ENCODE results near the gene NAALAD2. TPM values are rescaled to one million over a fixed set of nuclear protein-coding genes. Genes with fewer than 3 reads are reported as not detected.

The NAALAD2 gene
- total RNA-seq, 1 experiment from 2014 or later, result 2.1 TPM

DNA sequence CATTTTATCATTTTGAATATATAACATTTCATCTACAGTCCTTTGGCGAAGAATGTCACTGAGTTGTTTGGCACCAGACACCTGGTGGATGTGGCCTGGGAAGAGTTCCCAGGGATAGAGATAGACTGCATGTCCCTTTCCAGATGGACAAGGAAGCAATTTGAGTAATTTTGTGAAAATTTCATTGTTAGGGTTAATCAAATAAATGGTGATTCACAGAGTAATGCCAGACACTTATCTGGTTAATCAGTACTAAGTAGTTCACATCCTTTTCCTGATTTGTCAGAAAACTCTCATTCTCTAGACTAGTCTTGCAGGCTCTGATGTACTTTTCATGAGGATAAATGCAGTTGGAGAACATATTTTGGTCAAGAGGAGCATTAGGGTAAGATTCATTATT, 41.6 kb downstream of the NAALAD2 start:
- Histone ChIP-seq H3T11ph (ENCODE audit: low read length) (no peak overlapping the region), H3K79me2 (ENCODE audit: insufficient read depth, low read length) (no peaks in the 10 kb centered on the region), H4K20me1 (ENCODE audit: control insufficient read depth, insufficient read depth, insufficient read length) (no peaks in the 10 kb centered on the region), H2BK120ac (ENCODE audit: low read depth, low read length, poor library complexity, severe bottlenecking) (no peak overlapping the region), H2AFZ (ENCODE audit: low read length) (no peak overlapping the region), H4K5ac (ENCODE audit: insufficient read length, low read depth, low read length) (no peak overlapping the region), H3K18ac (ENCODE audit: insufficient read length, low read depth, low read length) (no peak overlapping the region), H3K9ac (ENCODE audit: extremely low read depth, insufficient read length, low read length) (no peak overlapping the region), H2BK5ac (ENCODE audit: insufficient read length, low read length) (no peak overlapping the region), H3K79me1 (ENCODE audit: insufficient read depth, low read depth, low read length, poor library complexity, severe bottlenecking) (no peaks in the 10 kb centered on the region), H2BK12ac (ENCODE audit: insufficient read length, low read depth, low read length) (no peak overlapping the region), H3K9me3 (ENCODE audit: control insufficient read depth, low read depth, low read length) (no peaks in the 10 kb centered on the region), H3K4me1 (ENCODE audit: insufficient read depth, low read length) (no peaks in the 10 kb centered on the region), H4K91ac (ENCODE audit: insufficient read length, low read depth, low read length) (no peak overlapping the region), H3K56ac (ENCODE audit: insufficient read length, low read depth, low read length) (no peak overlapping the region), H2BK15ac (ENCODE audit: low read depth, low read length) (no peak overlapping the region), H3K14ac (ENCODE audit: insufficient read depth, low read length) (no peak overlapping the region), H3K4me2 (ENCODE audit: insufficient read depth, insufficient read length, low read length) (no peak overlapping the region), H3K23ac (ENCODE audit: insufficient read length, low read depth, low read length) (no peak overlapping the region), H3K27me3 (ENCODE audit: insufficient read depth, low read length) (no peaks in the 10 kb centered on the region), H4K8ac (replicated peaks; ENCODE audit: insufficient read length, low read depth, low read length) (no peak overlapping the region), H3K23me2 (ENCODE audit: insufficient read length, low read depth, low read length, poor library complexity, severe bottlenecking) (no peaks in the 10 kb centered on the region), H2AK5ac (ENCODE audit: insufficient read length, low read length) (no peak overlapping the region), H2BK20ac (ENCODE audit: low read depth, low read length, poor library complexity, severe bottlenecking) (no peak overlapping the region), H3K4ac (ENCODE audit: low read depth, low read length) (no peak overlapping the region), H3K27ac (ENCODE audit: insufficient read length, low read depth, low read length) (no peak overlapping the region)
- H3K27me3 Mint-ChIP-seq (ENCODE audit: low read depth), result no peaks in the 10 kb centered on the region
- TF ChIP-seq, protein P1, sequence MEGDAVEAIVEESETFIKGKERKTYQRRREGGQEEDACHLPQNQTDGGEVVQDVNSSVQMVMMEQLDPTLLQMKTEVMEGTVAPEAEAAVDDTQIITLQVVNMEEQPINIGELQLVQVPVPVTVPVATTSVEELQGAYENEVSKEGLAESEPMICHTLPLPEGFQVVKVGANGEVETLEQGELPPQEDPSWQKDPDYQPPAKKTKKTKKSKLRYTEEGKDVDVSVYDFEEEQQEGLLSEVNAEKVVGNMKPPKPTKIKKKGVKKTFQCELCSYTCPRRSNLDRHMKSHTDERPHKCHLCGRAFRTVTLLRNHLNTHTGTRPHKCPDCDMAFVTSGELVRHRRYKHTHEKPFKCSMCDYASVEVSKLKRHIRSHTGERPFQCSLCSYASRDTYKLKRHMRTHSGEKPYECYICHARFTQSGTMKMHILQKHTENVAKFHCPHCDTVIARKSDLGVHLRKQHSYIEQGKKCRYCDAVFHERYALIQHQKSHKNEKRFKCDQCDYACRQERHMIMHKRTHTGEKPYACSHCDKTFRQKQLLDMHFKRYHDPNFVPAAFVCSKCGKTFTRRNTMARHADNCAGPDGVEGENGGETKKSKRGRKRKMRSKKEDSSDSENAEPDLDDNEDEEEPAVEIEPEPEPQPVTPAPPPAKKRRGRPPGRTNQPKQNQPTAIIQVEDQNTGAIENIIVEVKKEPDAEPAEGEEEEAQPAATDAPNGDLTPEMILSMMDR (conservative IDR thresholded peaks at IDR 0.05), result no peak
- DNase-seq, result no peak
- no peak overlapping the region for H3K27ac Mint-ChIP-seq
- no peaks in the 10 kb centered on the region for H3K9me3 Mint-ChIP-seq
- no CpG with 5 or more reads among the region's 1 CpG for WGBS (ENCODE audit: extremely low coverage, insufficient read length, low lambda C conversion rate)
- H3K4me3 Mint-ChIP-seq, result no peak overlapping the region
- H3K4me1 Mint-ChIP-seq, result no peaks in the 10 kb centered on the region
- peaks cover 0 to 2% (median 0%) of the 10 kb centered on the region in 3 experiments; a peak in 1 of 7 replicates for H3K36me3 Mint-ChIP-seq (ENCODE audit: insufficient read depth in 1 of 3, low read depth in 3 of 3)
